Endothelial cell of umbilical vein (primary cell): ENCODE results near the gene WTAP. TPM values are rescaled to one million over a fixed set of nuclear protein-coding genes. Genes with fewer than 3 reads are reported as not detected.

Experiments used
- BruUV-seq: library from RNA; stranded (reverse); fragments of 400-500 nt; replicated peaks from 2 replicates; lab custom pipeline; 2021; lab: Mats Ljungman, UMichigan
- CTCF ChIA-PET: fragments of 300-600, 350-600 bp; sonication (Branson Sonifier 250); formaldehyde crosslinking; loops from one replicate; lab custom pipeline; 2021; ENCODE audit warnings: antibody characterized with exemption, inconsistent platforms; lab: Charles Lee
- POLR2A ChIA-PET: fragments of 300-600, 350-600 bp; sonication (Branson Sonifier 250); formaldehyde crosslinking; loops from one replicate; lab custom pipeline; 2021; ENCODE audit warnings: antibody characterized with exemption, inconsistent platforms; lab: Charles Lee
- DNase-seq: peaks from one replicate; pipeline ENCODE4 v3.0.0-alpha.2; 2011; ENCODE audit warnings: low read depth, low spot score
- FAIRE-seq: peaks from 2 replicates; lab custom pipeline; 2011; peaks lifted over from hg19 to GRCh38; lab: Jason Lieb, UNC
- H2AFZ ChIP-seq: 2 replicates; pipeline ENCODE4 v1.6.0; 2012; ENCODE audit warnings: low read depth, low read length, control low read depth, inconsistent platforms
- H3K27ac ChIP-seq: 2 replicates; pipeline ENCODE4 v1.5.1; 2011; ENCODE audit warnings: low read depth, mild to moderate bottlenecking, control low read depth, low read length, moderate library complexity; ENCODE audit not compliant: insufficient read depth
- H3K27me3 ChIP-seq, 2 experiments: 2 replicates each; pipeline versions ENCODE4 v1.6.0 to v1.6.1; 2011; ENCODE audit warnings: low read length in 2 of 2, mixed read lengths in 1 of 2; ENCODE audit not compliant: control insufficient read depth in 2 of 2, insufficient read depth in 2 of 2
- H3K36me3 ChIP-seq, 2 experiments: 2 replicates in 1 of 2; 3 replicates in 1 of 2; pipeline ENCODE4 v1.5.1; 2011; ENCODE audit warnings: low read length in 2 of 2, mild to moderate bottlenecking in 1 of 2, moderate library complexity in 1 of 2; ENCODE audit not compliant: control insufficient read depth in 2 of 2, insufficient read depth in 2 of 2; ENCODE audit errors: extremely low read depth in 1 of 2
- H3K4me1 ChIP-seq: 3 replicates; pipeline ENCODE4 v1.5.1; 2011; ENCODE audit warnings: mild to moderate bottlenecking, low read length; ENCODE audit not compliant: control insufficient read depth, insufficient read depth; ENCODE audit errors: extremely low read depth
- H3K4me2 ChIP-seq: 2 replicates; pipeline ENCODE4 v1.6.1; 2011; ENCODE audit warnings: low read length, control low read depth, mixed read lengths; ENCODE audit not compliant: insufficient read depth
- H3K4me3 ChIP-seq, 3 experiments: fragments of 200-600 bp in 1 of 3; sonication (generic), shearing (Covaris generic) in 1 of 3; replicated peaks in 1 of 3; 2 replicates each; pipeline ENCODE4 v1.5.1; 2011 to 2016; ENCODE audit warnings: control low read depth in 3 of 3, low read length in 3 of 3, mild to moderate bottlenecking in 2 of 3, inconsistent platforms in 1 of 3, low read depth in 1 of 3, moderate library complexity in 1 of 3; ENCODE audit not compliant: insufficient read depth in 1 of 3
- H3K79me2 ChIP-seq: 2 replicates; pipeline ENCODE4 v1.6.0; 2012; ENCODE audit warnings: low read length, inconsistent platforms; ENCODE audit not compliant: control insufficient read depth, insufficient read depth
- H3K9ac ChIP-seq: replicated peaks from 2 replicates; pipeline ENCODE3; 2011; ENCODE audit warnings: low read length, control low read depth; ENCODE audit not compliant: insufficient read depth; ENCODE audit errors: extremely low read depth
- H3K9me1 ChIP-seq: replicated peaks from 3 replicates; pipeline ENCODE4 v1.6.0; 2011; ENCODE audit warnings: mild to moderate bottlenecking, low read length; ENCODE audit not compliant: control insufficient read depth, insufficient read depth; ENCODE audit errors: extremely low read depth
- H3K9me3 ChIP-seq: replicated peaks from 2 replicates; pipeline ENCODE4 v1.5.1; 2012; ENCODE audit warnings: low read length, inconsistent platforms; ENCODE audit not compliant: control insufficient read depth, insufficient read depth
- H4K20me1 ChIP-seq: replicated peaks from 2 replicates; pipeline ENCODE3; 2011; ENCODE audit warnings: mild to moderate bottlenecking, low read length; ENCODE audit not compliant: control insufficient read depth, insufficient read depth; ENCODE audit errors: extremely low read depth
- EZH2 ChIP-seq: IDR thresholded peaks from 2 replicates; pipeline ENCODE4 v1.6.1; 2012; ENCODE audit warnings: borderline replicate concordance, low read depth, mild to moderate bottlenecking, moderate library complexity, low read length, inconsistent platforms; ENCODE audit not compliant: severe bottlenecking
- FOS ChIP-seq: IDR thresholded peaks from 2 replicates; pipeline ENCODE4 v1.6.1; 2011; ENCODE audit warnings: mild to moderate bottlenecking, low read length, moderate library complexity, borderline replicate concordance; ENCODE audit not compliant: insufficient read depth
- GATA2 ChIP-seq: IDR thresholded peaks from 2 replicates; pipeline ENCODE4 v1.7.0; 2011; ENCODE audit warnings: low read depth, mild to moderate bottlenecking, moderate library complexity, mixed read lengths, low read length; ENCODE audit not compliant: insufficient read length, insufficient read depth
- JUN ChIP-seq: IDR thresholded peaks from 2 replicates; pipeline ENCODE4 v1.6.1; 2011; ENCODE audit warnings: borderline replicate concordance, low read depth; ENCODE audit not compliant: insufficient read length, insufficient read depth
- MYC ChIP-seq: IDR thresholded peaks from one replicate; pipeline ENCODE4 v1.6.1; 2011; ENCODE audit warnings: mild to moderate bottlenecking, low read depth, low read length
- POLR2A ChIP-seq: IDR thresholded peaks from 2 replicates; pipeline ENCODE4 v1.6.1; 2012; ENCODE audit warnings: low read depth, mild to moderate bottlenecking, control low read depth, low read length
- POLR2AphosphoS5 ChIP-seq: IDR thresholded peaks from 2 replicates; pipeline ENCODE4 v1.6.1; 2012; ENCODE audit warnings: low read depth, mild to moderate bottlenecking, control low read depth, low read length, moderate library complexity; ENCODE audit not compliant: insufficient read depth
- dilution Hi-C: fragments of 300-500 bp; cut with MboI; formaldehyde crosslinking; loops from one replicate; pipeline ENCODE4 v1.15.0; 2019; ENCODE audit warnings: low sequenced_read_pairs; ENCODE audit not compliant: extremely low pct_ligation_motif_present
- intact Hi-C: fragments of 100-400 bp; cut with micrococcal nuclease; formaldehyde crosslinking; loops from one replicate; pipeline ENCODE4 v1.10.0; 2022
- polyA plus RNA-seq, 4 experiments: library from polyadenylated mRNA; depleted of rRNA in 3 of 4; stranded (reverse) in 3 of 4; unstranded in 1 of 4; fragments of >200 nt; gene quantifications; 2 replicates each; pipeline versions ENCODE4 v1.2.1 to v1.2.3, GENCODE V29; 2011 to 2012; ENCODE audit warnings: missing spikeins in 1 of 4
- total RNA-seq: library from RNA; stranded (reverse); gene quantifications from 2 replicates; pipeline ENCODE4 v1.2.3, GENCODE V29; 2021
- TF ChIP-seq, protein P1 (sequence below), 2 donors: IDR thresholded peaks; 1 replicate in 1 of 2; 2 replicates in 1 of 2; pipeline ENCODE4 v1.5.1; 2011; ENCODE audit warnings: low read length in 2 of 2, mild to moderate bottlenecking in 2 of 2, moderate library complexity in 2 of 2, control low read depth in 1 of 2, inconsistent platforms in 1 of 2, low read depth in 1 of 2; ENCODE audit not compliant: insufficient read depth in 1 of 2; ENCODE audit errors: extremely low read depth in 1 of 2
- TF ChIP-seq, protein P2 (sequence below): IDR thresholded peaks from 2 replicates; pipeline ENCODE4 v1.6.1; 2011; ENCODE audit not compliant: insufficient read depth, insufficient read length

The WTAP gene
- total and polyA plus RNA-seq, 2 donors (not counting 3 experiments of a cell fraction or from before 2014, with no cell fraction given) = 21.7 to 81.6 TPM

DNA sequence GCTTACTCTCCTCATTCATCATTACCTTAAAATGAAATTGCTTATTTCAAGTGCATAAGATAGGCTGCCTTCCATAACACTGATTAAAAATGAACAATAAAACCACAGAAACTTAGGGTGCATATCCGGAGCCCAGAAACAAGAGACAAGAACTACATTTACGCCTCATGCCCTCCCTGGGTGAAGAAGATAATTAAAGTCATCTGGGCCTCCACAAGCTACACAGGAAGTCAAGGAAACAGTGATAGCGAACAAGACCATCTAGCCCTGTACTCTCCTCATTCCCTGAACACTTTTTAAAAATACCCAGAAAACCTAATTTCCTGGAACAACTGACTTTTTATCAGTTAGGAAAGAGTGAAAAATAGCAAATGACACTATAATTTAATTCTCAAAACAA lies 40.6 kb upstream of the WTAP start:
- TF ChIP-seq POLR2A = no peak
- no peak for TF ChIP-seq JUN
- TF ChIP-seq FOS = no peak
- no peak for TF ChIP-seq GATA2
- TF ChIP-seq, protein P1, sequence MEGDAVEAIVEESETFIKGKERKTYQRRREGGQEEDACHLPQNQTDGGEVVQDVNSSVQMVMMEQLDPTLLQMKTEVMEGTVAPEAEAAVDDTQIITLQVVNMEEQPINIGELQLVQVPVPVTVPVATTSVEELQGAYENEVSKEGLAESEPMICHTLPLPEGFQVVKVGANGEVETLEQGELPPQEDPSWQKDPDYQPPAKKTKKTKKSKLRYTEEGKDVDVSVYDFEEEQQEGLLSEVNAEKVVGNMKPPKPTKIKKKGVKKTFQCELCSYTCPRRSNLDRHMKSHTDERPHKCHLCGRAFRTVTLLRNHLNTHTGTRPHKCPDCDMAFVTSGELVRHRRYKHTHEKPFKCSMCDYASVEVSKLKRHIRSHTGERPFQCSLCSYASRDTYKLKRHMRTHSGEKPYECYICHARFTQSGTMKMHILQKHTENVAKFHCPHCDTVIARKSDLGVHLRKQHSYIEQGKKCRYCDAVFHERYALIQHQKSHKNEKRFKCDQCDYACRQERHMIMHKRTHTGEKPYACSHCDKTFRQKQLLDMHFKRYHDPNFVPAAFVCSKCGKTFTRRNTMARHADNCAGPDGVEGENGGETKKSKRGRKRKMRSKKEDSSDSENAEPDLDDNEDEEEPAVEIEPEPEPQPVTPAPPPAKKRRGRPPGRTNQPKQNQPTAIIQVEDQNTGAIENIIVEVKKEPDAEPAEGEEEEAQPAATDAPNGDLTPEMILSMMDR (IDR thresholded peaks at IDR 0.05; ENCODE audit: extremely low read depth in 1 of 2, insufficient read depth in 1 of 2, low read depth in 1 of 2, low read length in 2 of 2) = no peak
- no peak for TF ChIP-seq POLR2AphosphoS5
- TF ChIP-seq EZH2 = no peak
- TF ChIP-seq MYC = no peak
- TF ChIP-seq, protein P2, sequence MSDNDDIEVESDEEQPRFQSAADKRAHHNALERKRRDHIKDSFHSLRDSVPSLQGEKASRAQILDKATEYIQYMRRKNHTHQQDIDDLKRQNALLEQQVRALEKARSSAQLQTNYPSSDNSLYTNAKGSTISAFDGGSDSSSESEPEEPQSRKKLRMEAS = no peak
- intact Hi-C loops = no loop called here
- Histone ChIP-seq H3K4me2 (no peak overlapping the region), H3K27me3 (no peaks in the 10 kb centered on the region), H4K20me1 (no peaks in the 10 kb centered on the region), H3K4me3 (no peak overlapping the region), H3K79me2 (peaks cover 4% of the 10 kb centered on the region), H3K27ac (no peak overlapping the region), H2AFZ (no peak overlapping the region), H3K9me3 (no peaks in the 10 kb centered on the region), H3K9ac (no peak overlapping the region), H3K4me1 (peaks cover 9% of the 10 kb centered on the region), H3K9me1 (no peaks in the 10 kb centered on the region), H3K36me3 (peaks cover 2 to 3% of the 10 kb centered on the region in 2 experiments)
- dilution Hi-C loops = no loop called here
- CTCF ChIA-PET = interaction anchor here (1.3 to 1.7 kb wide), 2 partner anchors 32 to 177 kb away, joined by 3 to 5 read pairs; no protein-coding TSS in a partner anchor
- BruUV-seq = no TSS peak
- no peak for DNase-seq
- POLR2A ChIA-PET = no interaction called here
- no peak for FAIRE-seq
